HG02884 (cell line): ENCODE results near the gene OSBPL10.

Experiments used
- ATAC-seq: cut with Tn5 transposase; IDR thresholded peaks from one replicate; pipeline ENCODE4 v1.9.1; 2021; ENCODE audit warnings: mild to moderate bottlenecking, moderate library complexity; ENCODE audit not compliant: unreplicated experiment

Gene OSBPL10

GRCh38 chr3:31753050-31753425 lies 228.0 kb downstream of the OSBPL10 start:
- no peak for ATAC-seq

GRCh38 chr3:31752305-31753049 lies 228.6 kb downstream of the OSBPL10 start:
- no peak for ATAC-seq

GRCh38 chr3:31750341-31750740 lies 230.7 kb downstream of the OSBPL10 start:
- ATAC-seq: no peak

GRCh38 chr3:31748933-31749295 lies 232.1 kb downstream of the OSBPL10 start:
- no peak for ATAC-seq

GRCh38 chr3:31748281-31748932 lies 232.7 kb downstream of the OSBPL10 start:
- ATAC-seq: no peak

- no peak for ATAC-seq
Measured at GRCh38 chr3:31747785-31748184, 233.3 kb downstream of the OSBPL10 start.

- no peak for ATAC-seq
Measured at GRCh38 chr3:31744913-31745312, 236.1 kb downstream of the OSBPL10 start.

GRCh38 chr3:31743331-31744089 lies 237.6 kb downstream of the OSBPL10 start:
- ATAC-seq: no peak

GRCh38 chr3:31740397-31740796 lies 240.7 kb downstream of the OSBPL10 start:
- no peak for ATAC-seq

GRCh38 chr3:31738412-31738811 lies 242.7 kb downstream of the OSBPL10 start:
- ATAC-seq: no peak

GRCh38 chr3:31735667-31736066 lies 245.4 kb downstream of the OSBPL10 start:
- no peak for ATAC-seq

GRCh38 chr3:31733234-31733667 lies 247.8 kb downstream of the OSBPL10 start:
- ATAC-seq: no peak

- ATAC-seq: no peak
Measured at GRCh38 chr3:31732548-31732947, 248.5 kb downstream of the OSBPL10 start.

- no peak for ATAC-seq
Measured at GRCh38 chr3:31729573-31729972, 251.5 kb downstream of the OSBPL10 start.

GRCh38 chr3:31729082-31729481 lies 252.0 kb downstream of the OSBPL10 start:
- ATAC-seq: no peak

GRCh38 chr3:31728403-31728802 lies 252.7 kb downstream of the OSBPL10 start:
- no peak for ATAC-seq

GRCh38 chr3:31725976-31726375 lies 255.1 kb downstream of the OSBPL10 start:
- no peak for ATAC-seq

- ATAC-seq: no peak
Measured at GRCh38 chr3:31725568-31725967, 255.5 kb downstream of the OSBPL10 start.

- ATAC-seq: peak; percentile 55
Measured at GRCh38 chr3:31724651-31725050, 256.4 kb downstream of the OSBPL10 start.

- no peak for ATAC-seq
Measured at GRCh38 chr3:31724116-31724515, 256.9 kb downstream of the OSBPL10 start.

GRCh38 chr3:31723701-31724100 lies 257.4 kb downstream of the OSBPL10 start:
- ATAC-seq: no peak

GRCh38 chr3:31721676-31722075 lies 259.4 kb downstream of the OSBPL10 start:
- ATAC-seq: no peak
